ENCODE measurements around the gene PTPRF.

Gene PTPRF

GRCh38 chr1:43552813-43553212 lies 22.1 kb downstream of the PTPRF start:
- no peak for DNase-seq (ENCODE audit: low read depth)

DNA sequence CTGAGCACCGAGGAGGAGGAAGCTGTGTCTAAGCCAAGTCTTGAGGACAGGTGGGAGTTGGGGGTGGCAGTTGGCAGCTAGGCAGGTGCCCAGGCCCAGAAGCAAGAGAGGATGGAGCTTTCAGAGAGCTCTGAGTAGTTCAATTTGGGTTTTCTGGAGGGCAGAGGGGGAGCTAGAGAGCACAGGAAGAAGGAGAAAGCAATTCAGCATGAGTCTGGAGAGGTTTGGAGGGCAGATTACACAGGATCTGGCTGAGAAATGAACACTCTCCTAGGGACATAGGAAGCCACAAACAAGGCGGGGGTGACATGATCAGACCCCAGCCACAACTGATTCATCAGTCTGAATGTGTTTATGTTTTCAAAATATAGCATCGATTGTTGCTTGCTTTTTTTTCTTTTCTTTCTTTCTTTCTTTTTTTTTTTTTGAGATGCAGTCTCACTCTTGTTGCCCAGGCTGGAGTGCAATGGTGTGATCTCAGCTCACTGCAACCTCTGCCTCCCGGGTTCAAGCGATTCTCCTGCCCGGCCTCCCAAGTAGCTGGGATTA lies 23.8 kb downstream of the PTPRF start:
- DNase-seq (ENCODE audit: low read depth), result peak; percentile 28

DNA sequence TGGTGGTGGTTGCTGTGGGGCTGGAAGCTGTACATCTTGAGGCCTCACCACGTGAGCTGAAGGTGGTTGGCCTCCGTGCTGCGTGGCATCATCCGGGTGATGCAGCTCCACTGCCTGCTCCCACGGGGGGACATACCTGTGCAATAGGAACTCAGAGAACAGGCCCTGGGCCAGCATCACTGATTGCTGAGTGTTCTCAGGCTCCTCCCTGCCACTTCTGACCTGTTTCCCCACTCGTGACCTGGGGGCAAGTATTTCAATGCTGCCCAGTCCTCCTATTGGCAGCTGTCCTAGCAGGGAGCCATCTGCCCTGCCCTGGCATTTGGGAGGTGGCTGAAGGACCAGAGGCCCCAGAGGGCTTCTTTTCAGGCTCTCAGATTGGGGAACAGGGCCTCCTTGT lies 26.1 kb downstream of the PTPRF start:
- DNase-seq (ENCODE audit: low read depth), result no peak

DNA sequence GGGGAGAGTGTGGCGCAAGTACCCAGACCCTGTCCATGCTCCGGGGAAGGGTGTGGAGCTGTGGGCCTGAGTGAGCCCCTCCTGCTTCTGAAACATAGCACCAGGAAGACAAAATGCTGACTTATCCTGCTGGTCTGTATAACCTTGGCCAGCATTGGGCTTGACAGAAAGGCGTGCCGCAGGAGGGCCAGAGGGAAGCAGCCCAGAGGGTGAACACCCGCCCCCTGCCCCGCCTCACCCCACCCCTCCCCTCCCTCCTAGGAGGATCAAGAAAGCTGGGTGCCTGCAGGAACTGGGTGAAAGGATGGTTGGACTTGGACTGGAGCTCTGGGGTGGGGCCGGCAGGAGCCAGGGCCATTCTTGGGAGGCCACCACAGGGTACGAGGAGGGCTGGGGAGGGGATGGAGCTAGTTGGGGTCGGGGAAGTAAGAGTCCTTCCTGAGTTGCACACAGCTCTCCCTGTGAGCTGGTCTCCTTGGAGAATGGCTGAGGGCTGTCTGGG lies 27.1 kb downstream of the PTPRF start:
- DNase-seq (ENCODE audit: low read depth), result no peak

DNA sequence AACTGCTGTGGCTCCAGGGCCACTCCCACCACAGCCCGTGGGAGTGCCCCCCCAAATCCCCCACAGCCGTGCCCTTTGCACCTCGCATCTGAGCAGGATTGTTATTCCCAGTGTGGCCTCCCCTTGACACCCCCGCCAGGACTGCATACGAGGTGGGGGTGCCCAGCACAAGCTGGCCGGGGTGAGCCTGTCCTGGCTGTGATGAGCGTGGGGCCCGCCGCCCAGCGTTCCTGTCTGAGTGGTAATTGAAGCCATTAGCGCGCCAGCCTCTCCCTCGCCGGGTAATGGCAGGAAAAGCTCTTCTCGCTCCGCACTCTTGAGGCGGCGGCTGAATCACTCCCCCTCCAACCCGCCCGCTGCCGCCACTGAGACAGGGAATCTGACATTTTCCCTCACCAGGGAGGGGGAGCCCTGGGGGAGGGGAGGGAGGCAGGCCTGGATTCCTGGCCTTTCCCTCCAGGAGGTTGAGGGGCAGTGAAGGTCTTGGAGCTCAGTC lies 27.7 kb downstream of the PTPRF start:
- DNase-seq (ENCODE audit: low read depth), result no peak

DNA sequence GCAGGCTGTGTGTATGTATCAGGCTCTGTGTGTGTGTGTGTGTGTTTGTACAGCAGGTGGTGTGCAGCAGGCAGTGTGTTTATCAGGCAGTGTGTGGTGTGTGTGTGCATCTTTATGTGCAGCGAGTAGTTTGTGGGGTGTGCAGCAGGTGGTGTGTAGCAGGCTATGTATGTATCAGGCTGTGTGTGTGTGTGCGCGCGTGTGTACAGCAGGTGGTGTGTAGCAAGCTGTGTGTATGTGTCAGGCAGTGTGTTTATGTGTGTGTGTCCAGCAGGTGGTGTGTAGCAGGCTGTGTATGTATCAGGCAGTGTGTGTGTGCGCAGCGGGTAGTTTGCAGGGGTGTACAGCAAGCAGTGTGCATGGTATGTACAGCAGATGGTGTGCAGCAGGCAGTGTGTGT lies 29.0 kb downstream of the PTPRF start:
- no peak for DNase-seq (ENCODE audit: low read depth)

DNA sequence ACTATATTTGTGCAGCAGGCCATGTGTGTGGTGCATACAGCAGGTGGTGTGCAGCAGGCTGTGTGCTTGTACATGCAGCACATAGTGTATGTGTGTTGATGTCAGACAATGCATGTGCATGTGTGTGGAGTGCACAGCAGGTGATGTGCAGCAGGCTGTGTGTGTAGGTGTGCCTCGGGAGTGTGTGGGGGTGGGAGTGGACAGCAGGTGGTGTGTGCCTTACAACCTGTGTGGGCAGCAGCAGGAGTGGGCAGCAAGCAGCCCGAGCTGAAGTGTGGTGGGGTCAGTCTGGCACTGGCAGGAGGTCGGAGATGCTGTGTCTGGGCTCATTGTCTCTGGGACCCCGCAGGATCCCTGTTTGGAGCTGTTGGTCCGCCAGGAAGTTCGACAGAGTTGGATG lies 29.6 kb downstream of the PTPRF start:
- no peak for DNase-seq (ENCODE audit: low read depth)

GRCh38 chr1:43563876-43564539 lies 33.3 kb downstream of the PTPRF start:
- no peak for DNase-seq (ENCODE audit: low read depth)

DNA sequence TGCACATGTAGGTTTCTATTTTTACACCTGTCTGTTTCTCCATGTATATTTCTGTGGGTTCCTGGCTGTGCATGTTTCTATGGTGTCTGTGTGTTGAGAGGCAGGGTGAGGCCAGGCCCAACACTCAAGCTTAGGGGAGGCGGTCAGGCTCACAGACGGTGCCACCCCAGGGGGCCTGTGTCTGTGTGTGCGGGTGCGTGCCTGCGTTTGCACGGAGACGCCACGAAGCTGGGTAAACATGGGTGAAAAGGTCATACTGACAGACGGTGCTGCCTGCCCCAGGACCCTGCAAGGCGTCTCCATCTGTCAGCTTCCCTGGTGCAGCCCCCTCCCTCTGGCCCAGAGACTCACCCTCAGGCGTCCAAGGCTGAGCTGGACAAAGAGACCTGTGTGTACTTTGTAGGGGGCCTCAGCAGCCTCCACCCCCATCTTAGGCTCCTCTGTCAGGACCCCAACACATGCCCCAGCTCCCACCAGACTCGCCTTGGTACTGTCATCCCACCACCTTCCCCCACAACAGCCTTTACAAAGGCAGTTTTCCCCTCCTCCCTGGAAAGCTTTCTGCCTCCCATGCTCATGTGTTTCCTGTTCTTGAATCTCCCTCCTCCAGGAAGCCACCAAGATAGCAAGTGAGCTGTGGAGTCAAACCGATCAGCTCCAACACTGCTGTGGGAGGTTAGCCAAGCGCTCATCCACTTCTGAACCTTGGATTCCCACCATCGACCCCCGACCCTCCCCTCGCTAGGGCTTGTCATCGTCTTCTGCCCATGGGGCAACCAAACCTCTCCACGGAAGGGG lies 34.1 kb downstream of the PTPRF start:
- DNase-seq (ENCODE audit: low read depth), result no peak

DNA sequence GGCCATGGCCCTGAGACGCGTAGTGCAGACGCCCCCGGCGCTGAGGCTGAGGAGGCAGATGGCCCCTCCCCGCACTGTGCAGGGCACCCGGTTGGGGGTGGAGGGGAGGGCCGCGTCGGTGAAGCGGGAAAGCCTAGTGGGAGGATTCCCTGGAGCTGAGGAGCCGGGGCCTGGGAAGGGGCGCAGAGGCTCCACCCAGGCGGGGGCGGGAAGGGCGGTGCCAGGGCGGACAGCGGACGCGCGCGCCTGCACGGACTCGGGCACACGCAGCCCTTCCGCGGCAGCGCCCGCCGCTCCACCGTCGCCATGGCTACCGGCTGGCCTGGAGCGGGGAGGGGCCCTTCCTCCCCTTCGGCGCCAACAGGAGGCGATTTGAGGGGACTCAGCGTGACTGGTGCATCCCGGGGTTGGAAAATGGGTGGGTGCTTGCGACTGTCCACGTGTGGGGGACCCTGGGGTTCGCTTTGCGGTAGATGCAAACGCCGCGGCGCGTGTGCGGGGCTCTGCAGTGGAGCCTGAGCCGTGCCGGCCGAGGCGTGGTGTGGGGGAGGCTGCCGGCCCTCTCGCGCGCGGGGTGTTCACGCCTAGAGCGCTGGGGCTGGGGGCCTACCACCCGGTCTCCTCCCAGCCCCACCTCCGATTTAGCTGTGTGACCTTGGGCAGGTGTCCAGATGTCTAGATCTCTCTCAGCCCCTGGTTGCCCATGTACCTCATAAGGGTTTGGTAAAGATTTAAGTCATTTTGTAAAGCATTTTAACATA lies 35.1 kb downstream of the PTPRF start:
- DNase-seq (ENCODE audit: low read depth), result no peak

GRCh38 chr1:43566382-43567044 lies 35.8 kb downstream of the PTPRF start:
- no peak for DNase-seq (ENCODE audit: low read depth)

DNA sequence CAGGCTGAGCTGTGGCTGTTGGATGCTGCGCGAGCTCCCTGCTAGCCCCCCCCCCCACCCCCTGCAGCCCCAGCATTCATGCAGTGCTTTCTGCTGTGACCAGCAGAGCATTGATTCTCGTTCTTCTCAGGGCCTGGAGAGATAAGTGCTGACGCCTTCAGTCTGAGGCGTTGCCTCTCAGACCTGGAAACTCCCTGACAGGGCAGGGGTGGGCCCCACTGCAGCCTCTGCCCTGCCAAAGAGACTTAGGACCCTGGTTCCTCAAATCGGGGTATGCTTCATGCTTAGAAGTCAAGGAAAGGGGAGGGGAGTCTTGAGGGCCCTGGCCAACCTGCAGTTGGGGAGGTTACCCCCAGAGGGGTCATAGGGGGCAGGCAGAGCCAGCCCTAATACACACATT lies 38.5 kb downstream of the PTPRF start:
- no peak for DNase-seq (ENCODE audit: low read depth)

- DNase-seq (ENCODE audit: low read depth), result no peak
Observed at GRCh38 chr1:43570277-43570676, 39.6 kb downstream of the PTPRF start.

DNA sequence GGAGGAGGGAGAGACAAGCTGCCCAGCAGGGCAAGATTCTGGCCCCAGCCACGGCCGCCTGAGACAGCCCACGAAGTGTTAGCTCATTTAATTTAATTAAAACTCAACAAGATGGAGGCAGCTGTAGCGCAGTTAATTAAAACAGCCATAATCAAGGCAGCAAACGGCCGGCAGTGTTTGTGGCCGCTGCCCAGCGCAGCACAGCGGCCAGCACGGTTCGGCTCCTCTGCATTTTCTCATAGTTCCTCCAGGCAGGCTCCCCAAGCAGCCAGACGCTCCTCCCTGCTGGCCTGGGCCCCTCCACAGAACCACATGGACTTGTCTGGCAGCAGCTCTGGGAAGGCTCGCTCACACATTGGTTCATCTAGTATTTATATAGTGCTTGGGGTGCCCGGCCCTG lies 40.0 kb downstream of the PTPRF start:
- no peak for DNase-seq (ENCODE audit: low read depth)

GRCh38 chr1:43572084-43572483 lies 41.4 kb downstream of the PTPRF start:
- DNase-seq (ENCODE audit: low read depth), result no peak

- DNase-seq (ENCODE audit: low read depth), result no peak
Observed at GRCh38 chr1:43572538-43572937, 41.9 kb downstream of the PTPRF start.

GRCh38 chr1:43573066-43573800 lies 42.5 kb downstream of the PTPRF start:
- no peak for DNase-seq (ENCODE audit: low read depth)

GRCh38 chr1:43576521-43576920 lies 45.8 kb downstream of the PTPRF start:
- no peak for DNase-seq (ENCODE audit: low read depth)

DNA sequence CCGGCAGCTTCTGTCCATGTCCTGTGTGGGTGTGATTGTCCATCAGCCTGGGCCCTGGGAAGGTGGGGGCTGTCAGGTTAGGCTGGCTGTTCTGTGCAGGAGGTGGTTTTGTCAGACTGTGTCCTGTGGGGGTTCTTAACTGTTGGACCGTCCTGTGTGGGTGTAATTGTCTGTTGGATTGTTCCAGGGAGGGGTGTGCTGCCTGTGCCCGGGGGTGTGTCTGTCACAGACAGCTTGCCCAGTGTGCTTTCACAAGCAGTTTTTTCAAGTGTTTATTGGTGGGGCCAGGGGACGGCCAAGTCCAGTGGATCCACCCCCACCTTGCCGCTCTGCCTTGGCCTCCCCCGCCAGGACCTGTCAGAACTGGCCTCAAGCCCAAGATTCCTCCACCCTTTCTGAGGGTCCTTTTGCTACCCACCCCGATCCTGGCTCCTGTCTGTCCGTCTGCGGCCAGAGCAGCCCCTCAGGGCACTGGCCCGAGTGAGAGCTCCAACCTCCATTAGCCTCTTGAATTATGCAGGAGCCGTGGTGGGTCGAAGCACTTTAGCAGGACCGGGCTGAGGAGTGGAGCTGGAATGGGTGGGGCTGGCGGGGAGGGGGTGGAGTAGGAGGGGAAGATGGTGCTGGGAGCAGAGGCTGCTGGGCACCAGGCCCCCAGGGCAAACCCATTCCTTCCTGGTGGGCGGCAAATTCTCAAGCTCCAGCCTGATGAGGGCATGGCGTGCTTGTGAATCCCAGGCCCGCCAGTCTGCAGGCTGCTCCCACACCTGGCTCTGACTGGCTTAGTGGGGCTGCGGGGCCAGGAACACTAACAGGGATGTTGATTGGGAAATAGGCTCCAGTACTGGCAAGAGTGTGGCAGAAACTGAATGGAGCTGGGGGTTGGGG lies 47.2 kb downstream of the PTPRF start:
- no peak for DNase-seq (ENCODE audit: low read depth)

GRCh38 chr1:43580039-43580438 lies 49.4 kb downstream of the PTPRF start:
- DNase-seq (ENCODE audit: low read depth), result no peak

All from non-pigmented ciliary epithelial cell (primary cell).